Mammary epithelial cell (primary cell): Measurements from ENCODE around the gene HAAO.

ENCODE experiments used
- EZH2 ChIP-seq: IDR thresholded peaks from 2 replicates; pipeline ENCODE4 v1.6.1; 2012; ENCODE audit warnings: low read length, inconsistent platforms, borderline replicate concordance
- TF ChIP-seq, protein P1 (sequence below), 2 donors: IDR thresholded peaks in 1 of 2; conservative IDR thresholded peaks in 1 of 2; 2 replicates each; pipeline ENCODE4 v1.5.1; 2011 to 2012; ENCODE audit warnings: inconsistent platforms in 2 of 2, low read length in 2 of 2, mild to moderate bottlenecking in 2 of 2, control low read depth in 1 of 2, low read depth in 1 of 2; ENCODE audit not compliant: insufficient read depth in 1 of 2; ENCODE audit errors: extremely low read depth in 1 of 2

DNA sequence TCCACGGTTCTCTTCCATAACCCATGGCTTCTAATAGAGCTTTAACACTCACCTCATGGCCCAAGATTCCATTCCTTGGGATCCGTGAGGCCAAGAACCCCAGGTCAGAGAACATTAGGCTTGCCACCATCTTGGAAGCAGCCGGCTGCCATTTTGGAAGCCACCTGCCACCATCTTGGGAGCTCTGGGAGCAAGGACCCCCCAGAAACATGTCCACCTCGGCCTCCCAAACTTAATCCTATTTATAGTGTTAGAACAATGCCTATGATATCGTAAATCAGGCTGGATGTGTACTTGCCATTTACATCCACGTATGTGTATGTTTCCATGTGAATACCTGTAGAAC, 39.9 kb upstream of the HAAO start:
- TF ChIP-seq, protein P1, sequence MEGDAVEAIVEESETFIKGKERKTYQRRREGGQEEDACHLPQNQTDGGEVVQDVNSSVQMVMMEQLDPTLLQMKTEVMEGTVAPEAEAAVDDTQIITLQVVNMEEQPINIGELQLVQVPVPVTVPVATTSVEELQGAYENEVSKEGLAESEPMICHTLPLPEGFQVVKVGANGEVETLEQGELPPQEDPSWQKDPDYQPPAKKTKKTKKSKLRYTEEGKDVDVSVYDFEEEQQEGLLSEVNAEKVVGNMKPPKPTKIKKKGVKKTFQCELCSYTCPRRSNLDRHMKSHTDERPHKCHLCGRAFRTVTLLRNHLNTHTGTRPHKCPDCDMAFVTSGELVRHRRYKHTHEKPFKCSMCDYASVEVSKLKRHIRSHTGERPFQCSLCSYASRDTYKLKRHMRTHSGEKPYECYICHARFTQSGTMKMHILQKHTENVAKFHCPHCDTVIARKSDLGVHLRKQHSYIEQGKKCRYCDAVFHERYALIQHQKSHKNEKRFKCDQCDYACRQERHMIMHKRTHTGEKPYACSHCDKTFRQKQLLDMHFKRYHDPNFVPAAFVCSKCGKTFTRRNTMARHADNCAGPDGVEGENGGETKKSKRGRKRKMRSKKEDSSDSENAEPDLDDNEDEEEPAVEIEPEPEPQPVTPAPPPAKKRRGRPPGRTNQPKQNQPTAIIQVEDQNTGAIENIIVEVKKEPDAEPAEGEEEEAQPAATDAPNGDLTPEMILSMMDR (conservative IDR thresholded peaks at IDR 0.05 in 1 of 2, IDR thresholded peaks at IDR 0.05 in 1 of 2; ENCODE audit: extremely low read depth in 1 of 2, insufficient read depth in 1 of 2, low read depth in 1 of 2, low read length in 2 of 2), result no peak
- no peak for TF ChIP-seq EZH2
